Epidermal melanocyte (primary cell): ENCODE results near the gene RNLS.

Experiments
- DNase-seq: peaks from one replicate; pipeline ENCODE4 v3.0.0; 2011; ENCODE audit warnings: low spot score; ENCODE audit not compliant: insufficient read length

Gene RNLS

GRCh38 chr10:88233870-88234269, 349.2 kb downstream of the RNLS start:
- DNase-seq: no peak

- DNase-seq: no peak
Observed at GRCh38 chr10:88232983-88233543, 350.1 kb downstream of the RNLS start.

- DNase-seq: no peak
Observed at GRCh38 chr10:88232029-88232895, 350.9 kb downstream of the RNLS start.

GRCh38 chr10:88230251-88230650, 352.9 kb downstream of the RNLS start:
- DNase-seq: no peak

GRCh38 chr10:88228130-88228529, 355.0 kb downstream of the RNLS start:
- DNase-seq: no peak

- DNase-seq: no peak
Observed at GRCh38 chr10:88227342-88228018, 355.6 kb downstream of the RNLS start.

GRCh38 chr10:88226891-88227290, 356.2 kb downstream of the RNLS start:
- peak; percentile 58 for DNase-seq

GRCh38 chr10:88226071-88226659, 357.0 kb downstream of the RNLS start:
- no peak for DNase-seq
